Measurements from ENCODE around the gene HTN1.
"Not testable (repeated sequence)": the region's sequence is repeated elsewhere in the genome, so short reads cannot be mapped to it uniquely, and the experiment has no call there.

Gene HTN1

GRCh38 chr4:70050138-70050537, at the start of gene HTN1:
Gene HTN1, plus strand, starts transcription at chr4:70050438. Its CDS starts 2,639 bp downstream, at chr4:70053077.
- not testable (repeated sequence) for DNase-seq (ENCODE audit: low read depth); H3K4me3 ChIP-seq (ENCODE audit: control insufficient read depth, low read depth, low read length)

GRCh38 chr4:70000711-70001110, 49.5 kb upstream of the HTN1 start:
- TF ChIP-seq CTCF (IDR thresholded peaks at IDR 0.05; ENCODE audit: control insufficient read depth, insufficient read depth, low read depth, low read length, missing control alignments), result no peak
- H3K4me3 ChIP-seq (ENCODE audit: control insufficient read depth, low read depth, low read length), result no peak overlapping the region
- DNase-seq (ENCODE audit: low read depth), result no peak

- DNase-seq (ENCODE audit: low read depth), result no peak
- no peak overlapping the region for H3K4me3 ChIP-seq (ENCODE audit: control insufficient read depth, low read depth, low read length)
- no peak for TF ChIP-seq CTCF (IDR thresholded peaks at IDR 0.05; ENCODE audit: control insufficient read depth, insufficient read depth, low read depth, low read length, missing control alignments)
Measured at GRCh38 chr4:70002507-70002906, 47.7 kb upstream of the HTN1 start.

- no peak for TF ChIP-seq CTCF (IDR thresholded peaks at IDR 0.05; ENCODE audit: control insufficient read depth, insufficient read depth, low read depth, low read length, missing control alignments)
- H3K4me3 ChIP-seq (ENCODE audit: control insufficient read depth, low read depth, low read length), result no peak overlapping the region
- DNase-seq (ENCODE audit: low read depth), result no peak
Measured at GRCh38 chr4:70008771-70009170, 41.5 kb upstream of the HTN1 start.

- not testable (repeated sequence) for H3K4me3 ChIP-seq (ENCODE audit: control insufficient read depth, low read depth, low read length); DNase-seq (ENCODE audit: low read depth)
Measured at GRCh38 chr4:70019006-70019405, 31.2 kb upstream of the HTN1 start.

- no peak for TF ChIP-seq CTCF (IDR thresholded peaks at IDR 0.05; ENCODE audit: control insufficient read depth, insufficient read depth, low read depth, low read length, missing control alignments)
- no peak overlapping the region for H3K4me3 ChIP-seq (ENCODE audit: control insufficient read depth, low read depth, low read length)
- no peak for DNase-seq (ENCODE audit: low read depth)
Measured at GRCh38 chr4:70023218-70023617, 27.0 kb upstream of the HTN1 start.

- no peak overlapping the region for H3K4me3 ChIP-seq (ENCODE audit: control insufficient read depth, low read depth, low read length)
- no peak for TF ChIP-seq CTCF (IDR thresholded peaks at IDR 0.05; ENCODE audit: control insufficient read depth, insufficient read depth, low read depth, low read length, missing control alignments)
- DNase-seq (ENCODE audit: low read depth), result no peak
Measured at GRCh38 chr4:70027011-70027410, 23.2 kb upstream of the HTN1 start.

GRCh38 chr4:70028159-70028558, 22.1 kb upstream of the HTN1 start, which contains the start of gene HTN3:
Gene HTN3, plus strand, starts transcription at chr4:70028459. Its CDS starts 2,282 bp downstream, at chr4:70030741.
- not testable (repeated sequence) for DNase-seq (ENCODE audit: low read depth); H3K4me3 ChIP-seq (ENCODE audit: control insufficient read depth, low read depth, low read length)

- not testable (repeated sequence) for DNase-seq (ENCODE audit: low read depth); H3K4me3 ChIP-seq (ENCODE audit: control insufficient read depth, low read depth, low read length)
Measured at GRCh38 chr4:70037559-70037958, 12.7 kb upstream of the HTN1 start.

- DNase-seq (ENCODE audit: low read depth); H3K4me3 ChIP-seq (ENCODE audit: control insufficient read depth, low read depth, low read length): not testable (repeated sequence)
Measured at GRCh38 chr4:70039928-70040327, 10.3 kb upstream of the HTN1 start.

All from AG09309 (cell line).